HepG2 (cell line): Measurements from ENCODE around the gene KCNK2. TPM values are rescaled to one million over a fixed set of nuclear protein-coding genes. Genes with fewer than 3 reads are reported as not detected.

Source experiments
- CCDC6 ChIP-seq: sonication (generic); formaldehyde crosslinking; IDR thresholded peaks from 2 replicates; pipeline ENCODE4 v1.8.1; 2022; ENCODE audit warnings: mild to moderate bottlenecking, missing genetic modification reagents, moderate library complexity
- EZH2 ChIP-seq: conservative IDR thresholded peaks from 2 replicates; pipeline ENCODE4 v1.6.1; 2012; ENCODE audit warnings: mild to moderate bottlenecking, low read depth, low read length, moderate library complexity
- HOXA3 ChIP-seq: sonication (generic); formaldehyde crosslinking; IDR thresholded peaks from 2 replicates; pipeline ENCODE4 v1.5.0; 2020; ENCODE audit warnings: missing genetic modification reagents
- KAT7 ChIP-seq: IDR thresholded peaks from 2 replicates; pipeline ENCODE4 v1.6.1; 2018; ENCODE audit warnings: borderline replicate concordance, missing compliant biosample characterization
- NAIF1 ChIP-seq: sonication (generic); formaldehyde crosslinking; IDR thresholded peaks from 2 replicates; pipeline ENCODE4 v1.5.0; 2020; ENCODE audit warnings: mild to moderate bottlenecking, missing genetic modification reagents, borderline replicate concordance
- NR2F2 ChIP-seq: IDR thresholded peaks from 2 replicates; pipeline ENCODE4 v1.6.1; 2012; ENCODE audit warnings: low read depth, inconsistent platforms, borderline replicate concordance
- RFX5 ChIP-seq: IDR thresholded peaks from 2 replicates; pipeline ENCODE4 v1.6.1; 2011; ENCODE audit warnings: low read depth, low read length, improper control_type of control experiment
- SMC3 ChIP-seq: IDR thresholded peaks from 2 replicates; pipeline ENCODE4 v1.6.1; 2011; ENCODE audit warnings: low read length, improper control_type of control experiment
- STAG1 ChIP-seq: sonication (generic); formaldehyde crosslinking; IDR thresholded peaks from 2 replicates; pipeline ENCODE4 v1.4.0; 2020; ENCODE audit warnings: missing genetic modification reagents
- TEF ChIP-seq: sonication (generic); formaldehyde crosslinking; IDR thresholded peaks from 2 replicates; pipeline ENCODE4 v1.5.0; 2020; ENCODE audit warnings: missing genetic modification reagents
- ZBTB1 ChIP-seq: sonication (generic); formaldehyde crosslinking; IDR thresholded peaks from 2 replicates; pipeline ENCODE4 v1.4.0; 2020; ENCODE audit warnings: missing genetic modification reagents, borderline replicate concordance
- ZGPAT ChIP-seq: IDR thresholded peaks from 2 replicates; pipeline ENCODE4 v1.6.1; 2016; ENCODE audit warnings: mild to moderate bottlenecking
- ZNF251 ChIP-seq: sonication (generic); formaldehyde crosslinking; IDR thresholded peaks from 2 replicates; pipeline ENCODE4 v1.9.0; 2021; ENCODE audit warnings: mild to moderate bottlenecking, missing genetic modification reagents
- ZNF362 ChIP-seq: sonication (generic); formaldehyde crosslinking; IDR thresholded peaks from 2 replicates; pipeline ENCODE4 v1.4.0; 2020; ENCODE audit warnings: missing genetic modification reagents, mild to moderate bottlenecking, borderline replicate concordance
- ZNF607 ChIP-seq: sonication (generic); formaldehyde crosslinking; IDR thresholded peaks from 2 replicates; pipeline ENCODE4 v1.5.1; 2020; ENCODE audit warnings: missing genetic modification reagents, mild to moderate bottlenecking, borderline replicate concordance
- ZNF678 ChIP-seq: sonication (generic); formaldehyde crosslinking; IDR thresholded peaks from 2 replicates; pipeline ENCODE4 v1.4.0; 2020; ENCODE audit warnings: mild to moderate bottlenecking, missing genetic modification reagents
- polyA plus RNA-seq, 8 experiments: library from polyadenylated mRNA; depleted of rRNA in 3 of 8; stranded (reverse) in 7 of 8; unstranded in 1 of 8; fragments of >200 nt; fragmentation: Illumina TruSeq in 4 of 8; extraction: Trizol in 4 of 8; gene quantifications; 2 replicates each; pipeline versions ENCODE4 v1.2.1 to v1.2.3, GENCODE V29; 2011 to 2016; ENCODE audit warnings: low read depth in 4 of 8, missing spikeins in 1 of 8, mixed read lengths in 1 of 8; ENCODE audit not compliant: insufficient read depth in 1 of 8
- total RNA-seq, 5 experiments: library from RNA; depleted of rRNA; stranded (reverse); fragments of >200 nt; fragmentation: Illumina TruSeq; extraction: Trizol; gene quantifications; 2 replicates each; pipeline ENCODE4 v1.2.3, GENCODE V29; 2016; ENCODE audit warnings: low read depth in 1 of 5
- TF ChIP-seq, protein P1 (sequence below): sonication (generic); formaldehyde crosslinking; IDR thresholded peaks from 2 replicates; pipeline ENCODE4 v1.4.0; 2020; ENCODE audit warnings: missing genetic modification reagents, low read depth, mild to moderate bottlenecking, borderline replicate concordance
- TF ChIP-seq, protein P2 (sequence below): sonication (generic); formaldehyde crosslinking; IDR thresholded peaks from 2 replicates; pipeline ENCODE4 v1.8.1; 2022; ENCODE audit warnings: low read depth, mild to moderate bottlenecking, missing genetic modification reagents
- TF ChIP-seq, protein P3 (sequence below): sonication (generic); formaldehyde crosslinking; IDR thresholded peaks from 2 replicates; pipeline ENCODE4 v1.5.0; 2020; ENCODE audit warnings: mild to moderate bottlenecking, missing genetic modification reagents, moderate library complexity

The KCNK2 gene
- total and polyA plus RNA-seq, 2 of the 13 experiments (the other 11 are each of a cell fraction or from before 2014, with no cell fraction given), result not detected

DNA sequence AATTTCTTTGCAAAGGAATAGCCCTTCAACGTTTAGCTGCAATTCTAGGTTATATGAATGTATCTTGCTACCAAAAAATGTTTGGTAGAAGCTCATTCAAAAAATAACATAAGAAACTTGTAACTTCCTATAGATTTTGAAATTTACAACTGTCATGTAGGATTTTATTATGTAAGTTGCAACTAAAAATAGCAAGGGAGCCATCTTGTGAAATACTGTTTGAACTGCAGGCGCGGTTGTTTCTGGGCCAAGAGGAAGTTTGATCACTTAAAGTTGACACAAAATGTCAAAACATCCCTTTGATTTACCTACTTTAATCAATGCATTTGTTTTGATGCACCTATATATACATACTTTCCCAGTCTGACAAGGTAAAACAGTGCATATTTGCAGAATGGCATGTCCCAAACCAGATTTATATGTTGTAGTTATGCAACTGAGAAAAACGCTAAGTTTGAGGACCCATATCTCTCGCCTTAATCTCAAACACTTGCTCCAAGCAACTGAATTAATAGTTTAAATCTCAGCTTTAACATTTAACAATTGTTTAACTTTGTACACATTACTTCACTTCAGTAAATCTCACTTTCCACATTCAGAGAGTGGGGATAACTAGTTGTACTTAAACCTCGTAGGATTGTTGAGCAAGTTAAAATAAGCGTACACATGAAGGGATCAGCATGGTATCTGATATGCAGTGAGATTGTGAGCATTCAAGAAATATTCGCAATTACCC is 63.9 kb downstream of the KCNK2 start (continued):
- TF ChIP-seq SMC3 (0 out of 2 replicates have a peak, but pooled peaks have one; percentile 14), ZNF678 (CRISPR knock-in tag) (no peak), ZNF362 (CRISPR knock-in tag) (no peak), STAG1 (peak; percentile 65), ZNF607 (CRISPR knock-in tag) (no peak), NAIF1 (no peak), NR2F2 (no peak), RFX5 (no peak), ZBTB1 (CRISPR knock-in tag) (no peak), HOXA3 (CRISPR knock-in tag) (no peak), ZGPAT (CRISPR knock-in tag) (no peak), ZNF251 (no peak), CCDC6 (CRISPR knock-in tag) (no peak), EZH2 (no peak), KAT7 (CRISPR knock-in tag) (no peak), TEF (peak; percentile 83)
- TF ChIP-seq, protein P1, sequence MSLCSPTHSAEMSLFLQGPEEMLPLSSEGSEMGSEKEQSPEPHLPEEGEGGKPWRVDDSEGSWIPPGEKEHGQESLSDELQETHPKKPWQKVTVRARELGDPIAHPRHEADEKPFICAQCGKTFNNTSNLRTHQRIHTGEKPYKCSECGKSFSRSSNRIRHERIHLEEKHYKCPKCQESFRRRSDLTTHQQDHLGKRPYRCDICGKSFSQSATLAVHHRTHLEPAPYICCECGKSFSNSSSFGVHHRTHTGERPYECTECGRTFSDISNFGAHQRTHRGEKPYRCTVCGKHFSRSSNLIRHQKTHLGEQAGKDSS (CRISPR knock-in tag), result no peak
- TF ChIP-seq, protein P2, sequence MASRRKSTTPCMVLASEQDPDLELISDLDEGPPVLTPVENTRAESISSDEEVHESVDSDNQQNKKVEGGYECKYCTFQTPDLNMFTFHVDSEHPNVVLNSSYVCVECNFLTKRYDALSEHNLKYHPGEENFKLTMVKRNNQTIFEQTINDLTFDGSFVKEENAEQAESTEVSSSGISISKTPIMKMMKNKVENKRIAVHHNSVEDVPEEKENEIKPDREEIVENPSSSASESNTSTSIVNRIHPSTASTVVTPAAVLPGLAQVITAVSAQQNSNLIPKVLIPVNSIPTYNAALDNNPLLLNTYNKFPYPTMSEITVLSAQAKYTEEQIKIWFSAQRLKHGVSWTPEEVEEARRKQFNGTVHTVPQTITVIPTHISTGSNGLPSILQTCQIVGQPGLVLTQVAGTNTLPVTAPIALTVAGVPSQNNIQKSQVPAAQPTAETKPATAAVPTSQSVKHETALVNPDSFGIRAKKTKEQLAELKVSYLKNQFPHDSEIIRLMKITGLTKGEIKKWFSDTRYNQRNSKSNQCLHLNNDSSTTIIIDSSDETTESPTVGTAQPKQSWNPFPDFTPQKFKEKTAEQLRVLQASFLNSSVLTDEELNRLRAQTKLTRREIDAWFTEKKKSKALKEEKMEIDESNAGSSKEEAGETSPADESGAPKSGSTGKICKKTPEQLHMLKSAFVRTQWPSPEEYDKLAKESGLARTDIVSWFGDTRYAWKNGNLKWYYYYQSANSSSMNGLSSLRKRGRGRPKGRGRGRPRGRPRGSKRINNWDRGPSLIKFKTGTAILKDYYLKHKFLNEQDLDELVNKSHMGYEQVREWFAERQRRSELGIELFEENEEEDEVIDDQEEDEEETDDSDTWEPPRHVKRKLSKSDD (CRISPR knock-in tag), result no peak
- TF ChIP-seq, protein P3, sequence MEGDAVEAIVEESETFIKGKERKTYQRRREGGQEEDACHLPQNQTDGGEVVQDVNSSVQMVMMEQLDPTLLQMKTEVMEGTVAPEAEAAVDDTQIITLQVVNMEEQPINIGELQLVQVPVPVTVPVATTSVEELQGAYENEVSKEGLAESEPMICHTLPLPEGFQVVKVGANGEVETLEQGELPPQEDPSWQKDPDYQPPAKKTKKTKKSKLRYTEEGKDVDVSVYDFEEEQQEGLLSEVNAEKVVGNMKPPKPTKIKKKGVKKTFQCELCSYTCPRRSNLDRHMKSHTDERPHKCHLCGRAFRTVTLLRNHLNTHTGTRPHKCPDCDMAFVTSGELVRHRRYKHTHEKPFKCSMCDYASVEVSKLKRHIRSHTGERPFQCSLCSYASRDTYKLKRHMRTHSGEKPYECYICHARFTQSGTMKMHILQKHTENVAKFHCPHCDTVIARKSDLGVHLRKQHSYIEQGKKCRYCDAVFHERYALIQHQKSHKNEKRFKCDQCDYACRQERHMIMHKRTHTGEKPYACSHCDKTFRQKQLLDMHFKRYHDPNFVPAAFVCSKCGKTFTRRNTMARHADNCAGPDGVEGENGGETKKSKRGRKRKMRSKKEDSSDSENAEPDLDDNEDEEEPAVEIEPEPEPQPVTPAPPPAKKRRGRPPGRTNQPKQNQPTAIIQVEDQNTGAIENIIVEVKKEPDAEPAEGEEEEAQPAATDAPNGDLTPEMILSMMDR, result peak; percentile 50
